Stimulated activated CD8-positive, alpha-beta memory T cell treated with anti-CD3 and anti-CD28 coated beads, Interleukin-15, amount 100 ng/mL, for 1 hour (primary cell): ENCODE measurements around the gene CKMT2.

Source experiments
- DNase-seq: peaks from one replicate; pipeline ENCODE4 v3.0.0-alpha.2; 2020; ENCODE audit warnings: low read depth

CKMT2 gene

GRCh38 chr5:81308836-81309235, 75.7 kb downstream of the CKMT2 start:
- no peak for DNase-seq

GRCh38 chr5:81310402-81311063, 77.4 kb downstream of the CKMT2 start:
- no peak for DNase-seq

- DNase-seq = no peak
Observed at GRCh38 chr5:81313278-81313677, 80.2 kb downstream of the CKMT2 start.

DNA sequence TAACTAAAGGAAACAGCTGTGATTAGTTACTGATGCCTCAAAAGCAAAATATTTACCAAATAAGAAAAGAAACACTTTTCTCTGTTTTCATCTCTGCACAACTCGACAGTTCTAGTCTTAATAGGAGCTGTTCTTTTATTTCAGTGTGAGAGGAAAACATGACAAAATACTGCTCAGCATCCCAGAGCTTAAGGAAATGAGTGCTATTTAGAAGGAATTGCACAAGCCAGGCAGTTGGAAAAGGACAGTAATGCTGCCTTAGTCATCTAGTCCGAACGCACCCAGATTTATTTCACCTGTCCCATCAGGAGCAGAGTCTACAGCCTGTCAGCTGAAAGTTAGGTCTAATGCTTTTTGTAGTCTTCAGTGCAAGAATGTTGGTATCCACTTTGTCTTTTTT, 80.6 kb downstream of the CKMT2 start:
- DNase-seq = no peak

DNA sequence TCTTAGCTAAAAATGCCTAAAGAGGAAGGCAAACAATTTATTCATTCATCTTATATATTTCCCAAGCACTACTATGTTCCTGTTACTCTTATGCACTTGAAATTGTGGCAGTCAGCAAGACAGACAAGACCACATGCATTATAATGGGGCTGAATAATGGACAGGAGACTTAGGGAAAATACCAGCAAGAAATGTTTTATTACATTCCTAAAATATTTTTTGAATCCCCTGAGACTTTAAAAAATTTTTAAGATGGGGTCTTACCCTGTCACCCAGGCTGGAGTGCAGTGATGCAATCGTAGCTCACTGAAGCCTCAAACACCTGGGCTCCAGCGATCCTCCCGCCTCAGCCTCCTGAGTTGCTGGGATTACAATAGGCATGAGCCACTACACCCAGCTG, 81.5 kb downstream of the CKMT2 start:
- no peak for DNase-seq

- DNase-seq = no peak
Observed at GRCh38 chr5:81315336-81315735, 82.2 kb downstream of the CKMT2 start.

DNA sequence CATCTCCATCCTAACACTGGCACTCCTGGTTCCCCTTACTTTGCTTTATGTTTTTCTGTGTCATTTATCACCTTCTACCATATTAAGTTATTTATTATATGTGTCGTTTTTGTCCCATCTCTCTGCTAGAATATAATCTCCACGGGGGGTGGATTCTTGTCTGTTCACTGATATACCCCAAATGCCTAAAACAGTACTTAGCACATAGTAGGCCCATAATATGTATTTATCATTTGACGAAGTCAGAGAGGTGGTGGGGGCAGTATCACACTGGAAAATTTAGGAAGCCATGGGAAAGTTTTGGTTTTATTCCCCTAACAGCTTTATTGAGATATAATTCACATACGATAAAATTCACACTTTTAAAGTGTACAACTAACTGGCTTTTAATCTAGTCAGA, 82.7 kb downstream of the CKMT2 start:
- no peak for DNase-seq
